GM12878 (cell line): Measurements from ENCODE around the gene LOXL3. TPM values are rescaled to one million over a fixed set of nuclear protein-coding genes. Genes with fewer than 3 reads are reported as not detected.
A peak's percentile ranks its signal among the peaks of the same experiment; 100 is the strongest.

ENCODE experiments used
- ATAC-seq: fragments of 200-7000 bp; cut with Tn5 transposase; 3 replicates; pipeline ENCODE4 v1.9.1; 2020; ENCODE audit warnings: mild to moderate bottlenecking, moderate library complexity
- BruUV-seq: library from RNA; stranded (reverse); fragments of 400-500 nt; replicated peaks from 2 replicates; lab custom pipeline; 2021; lab: Mats Ljungman, UMichigan
- CTCF ChIA-PET: fragments of 300-600 bp; sonication (Branson Sonifier 250); formaldehyde crosslinking; extraction: SDS; loops from one replicate; lab custom pipeline; 2021; ENCODE audit warnings: inconsistent platforms; lab: Yijun Ruan, JAX
- POLR2A ChIA-PET: fragments of 350-600 bp; formaldehyde crosslinking; extraction: SDS; loops from one replicate; lab custom pipeline; 2021; ENCODE audit warnings: inconsistent platforms; lab: Charles Lee
- RAD21 ChIA-PET: fragments of 300-600 bp; sonication (Branson Sonifier 250); formaldehyde crosslinking; loops from one replicate; lab custom pipeline; 2023; ENCODE audit warnings: antibody characterized with exemption; ENCODE audit not compliant: unreplicated experiment; lab: Charles Lee
- SMC1A ChIA-PET: fragments of 300-600 bp; sonication (Branson Sonifier 250); formaldehyde crosslinking; loops from one replicate; lab custom pipeline; 2023; ENCODE audit not compliant: unreplicated experiment, uncharacterized antibody; lab: Charles Lee
- DNase-seq: peaks from one replicate; pipeline ENCODE4 v3.0.0-alpha.2; 2011; ENCODE audit warnings: low read depth, low spot score
- FAIRE-seq: peaks from 3 replicates; lab custom pipeline; 2011; peaks lifted over from hg19 to GRCh38; lab: Jason Lieb, UNC
- H2AFZ ChIP-seq: 2 replicates; pipeline ENCODE4 v1.6.0; 2011; ENCODE audit warnings: low read depth, low read length, control low read depth; ENCODE audit not compliant: control insufficient read depth
- H3K27ac ChIP-seq: 2 replicates; pipeline ENCODE4 v1.5.1; 2011; ENCODE audit warnings: control low read depth; ENCODE audit not compliant: control insufficient read depth, insufficient read depth
- H3K27me3 ChIP-seq, 2 experiments: replicated peaks in 1 of 2; 2 replicates each; pipeline versions ENCODE4 v1.6.0 to v1.6.1; 2011; ENCODE audit warnings: low read length in 1 of 2; ENCODE audit not compliant: control insufficient read depth in 2 of 2, insufficient read depth in 2 of 2
- H3K36me3 ChIP-seq, 2 experiments: 2 replicates each; pipeline ENCODE4 v1.5.1; 2011; ENCODE audit warnings: low read length in 1 of 2; ENCODE audit not compliant: control insufficient read depth in 2 of 2, insufficient read depth in 2 of 2
- H3K4me1 ChIP-seq: 2 replicates; pipeline ENCODE4 v1.6.1; 2011; ENCODE audit warnings: mild to moderate bottlenecking, low read length, moderate library complexity, mixed read lengths; ENCODE audit not compliant: control insufficient read depth, insufficient read depth
- H3K4me2 ChIP-seq: 2 replicates; pipeline ENCODE4 v1.6.0; 2011; ENCODE audit warnings: control low read depth; ENCODE audit not compliant: control insufficient read depth, insufficient read depth
- H3K4me3 ChIP-seq: fragments of 200-600 bp; sonication (generic); 2 replicates; pipeline ENCODE4 v1.5.1; 2016
- H3K79me2 ChIP-seq: 2 replicates; pipeline ENCODE4 v1.6.0; 2011; ENCODE audit warnings: low read length; ENCODE audit not compliant: control insufficient read depth, insufficient read depth
- H3K9ac ChIP-seq: 2 replicates; pipeline ENCODE4 v1.8.0; 2011; ENCODE audit warnings: low read length, control low read depth, mixed read lengths; ENCODE audit not compliant: control insufficient read depth, insufficient read depth
- H3K9me3 ChIP-seq: replicated peaks from 3 replicates; pipeline ENCODE4 v1.5.1; 2011; ENCODE audit warnings: mild to moderate bottlenecking, low read length; ENCODE audit not compliant: control insufficient read depth, insufficient read depth
- H4K20me1 ChIP-seq: 2 replicates; pipeline ENCODE4 v1.6.0; 2011; ENCODE audit not compliant: control insufficient read depth, insufficient read depth
- MLLT1 ChIP-seq: fragments of 450-650 bp; IDR thresholded peaks from 2 replicates; pipeline ENCODE4 v1.6.1; 2016; ENCODE audit warnings: mild to moderate bottlenecking
- PKNOX1 ChIP-seq: fragments of 450-650 bp; IDR thresholded peaks from 2 replicates; pipeline ENCODE4 v1.6.1; 2016; ENCODE audit warnings: mild to moderate bottlenecking
- WGBS: methylation state at CpG from one replicate; pipeline ENCODE4 v1.1.6; 2016; ENCODE audit warnings: low lambda C conversion rate; ENCODE audit not compliant: insufficient replicate concordance, insufficient coverage; ENCODE audit errors: missing lambda C conversion rate; 5-methylcytosine and 5-hydroxymethylcytosine counted together
- in situ Hi-C: fragments of 300-500 bp; cut with MboI; formaldehyde crosslinking; loops from 9 replicates; pipeline ENCODE4 v1.14.3; 2018; ENCODE audit warnings: mixed read lengths
- intact Hi-C: fragments of 100-400 bp; cut with micrococcal nuclease; formaldehyde crosslinking; loops from one replicate; pipeline ENCODE4 v1.14.2; 2022; ENCODE audit not compliant: unreplicated experiment
- polyA plus RNA-seq, 11 experiments: library from polyadenylated mRNA; depleted of rRNA in 4 of 11; unstranded in 6 of 11; stranded (reverse) in 5 of 11; fragments of >200 nt; fragmentation: Nextera tagmentation in 4 of 11; fragmentation: Illumina TruSeq in 1 of 11; extraction: Ambion mirVana in 4 of 11; extraction: Trizol in 1 of 11; gene quantifications; 1 replicate in 1 of 11; 2 replicates in 10 of 11; pipeline versions ENCODE4 v1.2.1 to v1.2.3, GENCODE V29; 2011 to 2016; ENCODE audit warnings: inconsistent platforms in 2 of 11, missing spikeins in 2 of 11, low read depth in 1 of 11
- total RNA-seq, 4 experiments: library from RNA; depleted of rRNA in 3 of 4; stranded (reverse); fragments of >200 nt in 3 of 4; fragmentation: Illumina TruSeq in 1 of 4; extraction: Trizol in 1 of 4; gene quantifications; 2 replicates each; pipeline versions ENCODE4 v1.2.1 to v1.2.3, GENCODE V29; 2013 to 2021

Gene LOXL3
- total and polyA plus RNA-seq, 10 of the 15 experiments (the other 5 are each of a cell fraction or from before 2014, with no cell fraction given), result 6.2 to 40.9 (median 23.3) TPM

DNA sequence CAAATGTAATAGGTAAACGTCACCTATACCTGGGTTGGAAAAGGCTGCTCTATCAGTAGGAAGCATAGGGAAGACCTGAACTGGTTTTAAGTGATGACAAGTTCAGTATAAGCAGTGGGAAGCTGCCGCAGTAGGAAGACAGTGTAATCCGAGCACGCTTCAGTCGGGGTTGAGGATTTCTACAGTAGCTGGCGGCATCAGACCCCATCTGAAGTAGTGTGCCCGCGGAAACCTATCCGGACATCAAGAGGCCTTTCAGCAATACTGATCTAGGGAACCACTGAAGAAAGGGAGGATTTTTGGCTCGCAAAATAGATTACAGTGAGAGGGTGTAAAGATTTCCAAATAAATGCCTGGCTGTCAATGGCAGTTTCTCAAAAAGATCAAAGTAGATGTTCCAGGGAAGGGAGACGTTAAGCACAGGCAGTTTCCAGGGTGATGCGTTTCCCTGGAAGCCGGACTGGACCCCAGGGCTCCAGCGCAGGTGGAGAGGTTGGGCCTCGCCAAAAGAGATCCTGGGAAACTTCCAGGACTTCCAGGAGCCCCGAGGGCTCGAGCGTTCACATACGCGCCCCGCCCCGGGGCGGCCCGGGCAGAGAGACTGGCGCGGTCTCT is 5.3 kb downstream of the LOXL3 start:
- Histone ChIP-seq H2AFZ (peak overlapping the region; percentile 71), H3K27me3 (no peaks in the 10 kb centered on the region), H3K27ac (peak overlapping the region; percentile 67), H3K9ac (peak overlapping the region; percentile 82), H3K4me1 (peaks cover 30% of the 10 kb centered on the region), H4K20me1 (no peaks in the 10 kb centered on the region), H3K9me3 (no peaks in the 10 kb centered on the region), H3K4me3 (peak overlapping the region; percentile 95), H3K79me2 (peaks cover 64% of the 10 kb centered on the region), H3K4me2 (peak overlapping the region; percentile 95), H3K36me3 (no peaks in the 10 kb centered on the region; a peak in 1 of 4 replicates)
- FAIRE-seq, result no peak
- TF ChIP-seq MLLT1 (peak; percentile 17; the same call in 1 of the 2 replicates), PKNOX1 (no peak)
- ChIA-PET POLR2A (interaction anchor here (1.3 to 17.8 kb wide), 4 partner anchors 9 to 28 kb away, joined by 3 to 441 read pairs (median 6); no protein-coding TSS in a partner anchor), CTCF (interaction anchor here (0.7 to 14.3 kb wide), 4 partner anchors 9 to 66 kb away, joined by 3 to 115 read pairs (median 52); partner anchors contain the start of genes AUP1, CCDC142, DQX1 and HTRA2), SMC1A (interaction anchor here (0.9 to 6.8 kb wide), 6 partner anchors 9 to 37 kb away, joined by 3 to 106 read pairs (median 24); partner anchors contain the start of gene HTRA2), RAD21 (interaction anchor here (3.7 to 8.6 kb wide), 3 partner anchors 21 to 38 kb away, joined by 24 to 94 read pairs (median 53); no protein-coding TSS in a partner anchor)
- in situ Hi-C loops (no loop called here), intact Hi-C loops (no loop called here)
- ATAC-seq, result no peak
- no peak for DNase-seq
- no TSS peak for BruUV-seq
- 37% methylated on average over 26 of the region's 26 CpGs for WGBS
